Measurements from ENCODE around the gene DDX11.
"Not testable (repeated sequence)": the region's sequence is repeated elsewhere in the genome, so short reads cannot be mapped to it uniquely, and the experiment has no call there.

- TF ChIP-seq CTCF, EP300, POLR2A (IDR thresholded peaks at IDR 0.05): not testable (repeated sequence)
These were observed 23.1 kb upstream of the DDX11 start for GRCh38 chr12:31050548-31050947.

Data from ovary (tissue), 3 donors.